PC-9 (cell line): ENCODE results near the gene ASCC1. TPM values are rescaled to one million over a fixed set of nuclear protein-coding genes. Genes with fewer than 3 reads are reported as not detected.
A peak's percentile ranks its signal among the peaks of the same experiment; 100 is the strongest.

Source experiments
- BruUV-seq: library from RNA; stranded (reverse); fragments of 400-500 nt; replicated peaks from 2 replicates; lab custom pipeline; 2021; lab: Mats Ljungman, UMichigan
- CTCF ChIA-PET: fragments of 300-600 bp; sonication (Branson Sonifier 250); formaldehyde crosslinking; loops from one replicate; lab custom pipeline; 2022; ENCODE audit warnings: antibody characterized with exemption; lab: Charles Lee
- POLR2A ChIA-PET: fragments of 300-600 bp; sonication (Branson Sonifier 250); formaldehyde crosslinking; loops from one replicate; lab custom pipeline; 2022; ENCODE audit warnings: antibody characterized with exemption; ENCODE audit not compliant: unreplicated experiment; lab: Charles Lee
- DNase-seq, 2 experiments: peaks; one replicate each; pipeline versions ENCODE4 v3.0.0 to v3.0.0-alpha.2; 2015 to 2022; ENCODE audit warnings: mixed read lengths in 1 of 2
- H2AFZ ChIP-seq: fragments of 200-600 bp; sonication (generic); 2 replicates; pipeline ENCODE4 v1.8.1; 2017; ENCODE audit warnings: antibody characterized with exemption
- H3F3A ChIP-seq: fragments of 200-600 bp; sonication (generic); 2 replicates; pipeline ENCODE4 v1.8.1; 2017; ENCODE audit warnings: antibody characterized with exemption, mild to moderate bottlenecking, low read depth; ENCODE audit not compliant: insufficient read depth
- H3K27ac ChIP-seq: fragments of 200-600 bp; sonication (generic); 2 replicates; pipeline ENCODE4 v1.6.1; 2016; ENCODE audit warnings: mixed run types
- H3K27me3 ChIP-seq: fragments of 200-600 bp; sonication (generic); 2 replicates; pipeline ENCODE4 v1.6.1; 2016; ENCODE audit warnings: low read depth, mixed run types; ENCODE audit not compliant: insufficient read depth
- H3K36me3 ChIP-seq: fragments of 200-600 bp; sonication (generic); 2 replicates; pipeline ENCODE4 v1.6.1; 2016; ENCODE audit warnings: low read depth, mixed run types
- H3K4me1 ChIP-seq: fragments of 200-600 bp; sonication (generic); replicated peaks from 2 replicates; pipeline ENCODE4 v1.6.1; 2016; ENCODE audit warnings: mixed run types; ENCODE audit not compliant: insufficient read depth
- H3K4me2 ChIP-seq: fragments of 200-600 bp; sonication (generic); 2 replicates; pipeline ENCODE4 v1.6.1; 2017; ENCODE audit warnings: mixed run types
- H3K4me3 ChIP-seq: fragments of 200-600 bp; sonication (generic); 2 replicates; pipeline ENCODE4 v1.6.1; 2016; ENCODE audit warnings: mixed run types
- H3K79me2 ChIP-seq: fragments of 200-600 bp; sonication (generic); 2 replicates; pipeline ENCODE4 v1.6.1; 2017; ENCODE audit warnings: low read depth, mixed run types
- H3K9me2 ChIP-seq: fragments of 200-600 bp; sonication (generic); 2 replicates; pipeline ENCODE4 v1.8.1; 2017; ENCODE audit warnings: mild to moderate bottlenecking; ENCODE audit not compliant: insufficient read depth
- H3K9me3 ChIP-seq: fragments of 200-600 bp; sonication (generic); 2 replicates; pipeline ENCODE4 v1.8.1; 2016; ENCODE audit warnings: low read depth; ENCODE audit not compliant: insufficient read depth
- H4K20me1 ChIP-seq: fragments of 200-600 bp; sonication (generic); 2 replicates; pipeline ENCODE4 v1.8.1; 2017; ENCODE audit not compliant: insufficient read depth
- CTCF ChIP-seq: fragments of 200-600 bp; sonication (generic); conservative IDR thresholded peaks from 2 replicates; pipeline ENCODE4 v1.6.1; 2017; ENCODE audit warnings: mixed run types, antibody characterized with exemption, mild to moderate bottlenecking, moderate library complexity
- EZH2 ChIP-seq: fragments of 200-600 bp; sonication (generic); IDR thresholded peaks from 2 replicates; pipeline ENCODE4 v1.8.0; 2017; ENCODE audit warnings: antibody characterized with exemption, low read depth
- intact Hi-C: fragments of 100-400 bp; cut with micrococcal nuclease; formaldehyde crosslinking; loops from one replicate; pipeline ENCODE4 v1.10.0; 2022; ENCODE audit not compliant: unreplicated experiment
- total RNA-seq: library from RNA; stranded (reverse); gene quantifications from 2 replicates; pipeline ENCODE4 v1.2.3, GENCODE V29; 2021

The ASCC1 gene
- total RNA-seq, 1 experiment from 2014 or later: 129 TPM

- Histone ChIP-seq H4K20me1 (no peaks in the 10 kb centered on the region), H3K27me3 (no peaks in the 10 kb centered on the region), H3K27ac (no peak overlapping the region), H3K9me2 (no peaks in the 10 kb centered on the region), H2AFZ (no peak overlapping the region), H3K4me1 (peaks cover 16% of the 10 kb centered on the region; the same call in 1 of the 2 replicates), H3K9me3 (no peaks in the 10 kb centered on the region), H3K79me2 (no peaks in the 10 kb centered on the region), H3K36me3 (peaks cover 22% of the 10 kb centered on the region), H3F3A (peaks cover 19% of the 10 kb centered on the region; the same call in 1 of the 2 replicates), H3K4me2 (no peak overlapping the region), H3K4me3 (no peak overlapping the region)
- no peak for TF ChIP-seq CTCF
- intact Hi-C loops: no loop called here
- POLR2A ChIA-PET: no interaction called here
- DNase-seq: peak in 1 of 2 experiments; percentile 39
- no TSS peak for BruUV-seq
- CTCF ChIA-PET: interaction anchor here (0.6 to 0.7 kb wide), 2 partner anchors 85 to 237 kb away, joined by 3 to 4 read pairs; no protein-coding TSS in a partner anchor
Measured at GRCh38 chr10:72133517-72133916, 82.6 kb downstream of the ASCC1 start.

- Histone ChIP-seq H3K36me3 (peaks cover 23% of the 10 kb centered on the region), H3K79me2 (no peaks in the 10 kb centered on the region), H3K4me3 (no peak overlapping the region), H3K9me2 (no peaks in the 10 kb centered on the region), H3K27ac (no peak overlapping the region), H3F3A (peaks cover 19% of the 10 kb centered on the region; the same call in 1 of the 2 replicates), H3K4me1 (peaks cover 16% of the 10 kb centered on the region; the same call in 1 of the 2 replicates), H3K27me3 (no peaks in the 10 kb centered on the region), H3K9me3 (no peaks in the 10 kb centered on the region), H3K4me2 (no peak overlapping the region), H2AFZ (no peak overlapping the region), H4K20me1 (no peaks in the 10 kb centered on the region)
- POLR2A ChIA-PET: no interaction called here
- no peak for TF ChIP-seq EZH2
- no peak for TF ChIP-seq CTCF
- CTCF ChIA-PET: no interaction called here
- DNase-seq: no peak
- BruUV-seq: no TSS peak
- intact Hi-C loops: no loop called here
Measured at GRCh38 chr10:72132854-72133253, 83.2 kb downstream of the ASCC1 start.

GRCh38 chr10:72127571-72127970 lies 88.5 kb downstream of the ASCC1 start:
- BruUV-seq: no TSS peak
- H3K4me3 ChIP-seq: no peak overlapping the region
- peaks cover 10% of the 10 kb centered on the region; the same call in 1 of the 2 replicates for H3K36me3 ChIP-seq
- CTCF ChIA-PET: interaction anchor here (0.6 to 0.8 kb wide), 4 partner anchors 13 to 95 kb away, joined by 4 to 10 read pairs (median 6); partner anchors contain the start of genes ANAPC16 and ASCC1
- H3K4me1 ChIP-seq: no peaks in the 10 kb centered on the region
- H3K27me3 ChIP-seq: no peaks in the 10 kb centered on the region
- no peak for TF ChIP-seq CTCF
- no peak for TF ChIP-seq EZH2
- H4K20me1 ChIP-seq: no peaks in the 10 kb centered on the region
- H3K9me3 ChIP-seq: no peaks in the 10 kb centered on the region
- no peak overlapping the region for H2AFZ ChIP-seq
- H3K79me2 ChIP-seq: no peaks in the 10 kb centered on the region
- H3F3A ChIP-seq: peaks cover 5% of the 10 kb centered on the region; the same call in 1 of the 2 replicates
- no peak overlapping the region for H3K27ac ChIP-seq
- no peak overlapping the region for H3K4me2 ChIP-seq
- POLR2A ChIA-PET: interaction anchor here (0.6 to 0.8 kb wide), 2 partner anchors 42 to 90 kb away, joined by 10 to 16 read pairs; no protein-coding TSS in a partner anchor
- no peak for DNase-seq
- intact Hi-C loops: no loop called here
- no peaks in the 10 kb centered on the region for H3K9me2 ChIP-seq
